Subcutaneous adipose tissue (tissue), 4 donors: ENCODE measurements around the gene ATP2A3. TPM values are rescaled to one million over a fixed set of nuclear protein-coding genes. Genes with fewer than 3 reads are reported as not detected.

Source experiments
- CTCF ChIP-seq: fragments of 450-650 bp; IDR thresholded peaks from one replicate; pipeline ENCODE4 v1.5.1; 2016; ENCODE audit warnings: low read depth, mild to moderate bottlenecking, control low read depth, antibody characterized with exemption, moderate library complexity
- total RNA-seq, 4 donors: library from RNA; depleted of rRNA; stranded (reverse); fragments of >200 nt; gene quantifications; one replicate each; pipeline ENCODE4 v1.1.0, GENCODE V29; 2016

The ATP2A3 gene
- total RNA-seq, 4 donors from 2014 or later: 2.3 to 7.5 (median 3.3) TPM

GRCh38 chr17:3962965-3963236 lies 1.3 kb downstream of the ATP2A3 start:
- no peak for TF ChIP-seq CTCF

GRCh38 chr17:3962217-3962964 lies 1.8 kb downstream of the ATP2A3 start:
- no peak for TF ChIP-seq CTCF

GRCh38 chr17:3961564-3962047 lies 2.6 kb downstream of the ATP2A3 start:
- no peak for TF ChIP-seq CTCF

GRCh38 chr17:3960764-3961163 lies 3.5 kb downstream of the ATP2A3 start:
- no peak for TF ChIP-seq CTCF

GRCh38 chr17:3959921-3960601 lies 4.2 kb downstream of the ATP2A3 start:
- TF ChIP-seq CTCF: no peak

GRCh38 chr17:3959295-3959899 lies 4.8 kb downstream of the ATP2A3 start:
- TF ChIP-seq CTCF: no peak

- TF ChIP-seq CTCF: no peak
These were observed 6.3 kb downstream of the ATP2A3 start for GRCh38 chr17:3957735-3958599.
